NCI-H446 (cell line): ENCODE measurements around the gene UXS1.

Source experiments
- DNase-seq, 2 experiments: peaks; one replicate each; lab custom pipeline; 2025; lab: John Stamatoyannopoulos, UW

Gene UXS1

DNA sequence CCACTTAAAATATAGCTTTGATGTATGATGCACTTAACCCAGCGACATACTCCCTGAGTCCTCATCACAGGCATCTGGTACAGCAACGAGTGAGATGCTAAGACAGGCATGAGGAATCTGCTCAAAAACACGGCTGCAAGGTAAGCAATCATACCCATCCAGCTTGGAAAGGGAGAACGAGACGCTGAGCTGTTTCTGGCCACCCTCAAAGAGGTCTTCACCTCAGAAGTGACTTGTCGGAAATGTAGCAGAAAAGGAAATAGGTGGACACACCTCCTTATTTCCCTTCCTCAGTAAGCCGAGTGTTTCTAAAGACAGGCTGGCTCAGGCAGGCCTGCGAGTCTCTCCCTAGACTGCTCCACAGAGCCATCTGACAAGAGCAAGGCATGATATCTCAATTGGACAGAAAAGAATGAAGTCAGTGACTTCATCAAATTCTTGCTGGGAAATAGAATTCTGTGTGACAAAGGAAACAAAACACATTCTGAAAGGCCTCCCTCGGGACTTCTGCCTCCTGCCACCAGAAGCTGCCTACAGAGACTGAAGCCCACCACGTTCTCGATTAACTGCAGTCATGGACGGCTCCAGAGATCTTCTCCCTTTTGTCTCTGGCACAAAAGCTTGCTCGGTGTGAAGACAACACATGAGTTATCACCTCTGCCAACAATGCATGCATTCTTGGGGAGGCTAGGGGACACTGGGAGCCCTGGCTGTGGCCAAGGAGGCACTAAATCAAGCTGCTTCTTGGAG, 84.3 kb downstream of the UXS1 start:
- no peak for DNase-seq

DNA sequence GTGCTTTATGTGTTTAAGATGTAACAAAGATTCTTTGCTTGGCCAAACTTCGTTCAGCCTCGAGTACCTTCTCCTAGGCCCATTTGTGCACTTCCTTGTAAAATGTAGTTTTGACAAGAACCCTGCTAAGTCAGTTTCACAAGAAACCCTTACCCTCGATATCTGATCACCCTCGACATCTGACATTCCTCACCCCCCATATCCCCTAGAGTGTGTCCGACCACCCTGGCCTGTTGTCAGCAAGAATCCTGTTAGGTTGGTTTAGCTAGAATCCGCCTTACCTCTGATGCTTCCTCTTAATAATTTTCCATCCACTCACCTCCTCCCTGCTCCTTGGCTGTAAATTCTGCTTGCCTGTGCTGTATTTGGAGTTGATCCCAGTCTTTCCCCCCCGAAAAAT, 85.3 kb downstream of the UXS1 start:
- no peak for DNase-seq

DNA sequence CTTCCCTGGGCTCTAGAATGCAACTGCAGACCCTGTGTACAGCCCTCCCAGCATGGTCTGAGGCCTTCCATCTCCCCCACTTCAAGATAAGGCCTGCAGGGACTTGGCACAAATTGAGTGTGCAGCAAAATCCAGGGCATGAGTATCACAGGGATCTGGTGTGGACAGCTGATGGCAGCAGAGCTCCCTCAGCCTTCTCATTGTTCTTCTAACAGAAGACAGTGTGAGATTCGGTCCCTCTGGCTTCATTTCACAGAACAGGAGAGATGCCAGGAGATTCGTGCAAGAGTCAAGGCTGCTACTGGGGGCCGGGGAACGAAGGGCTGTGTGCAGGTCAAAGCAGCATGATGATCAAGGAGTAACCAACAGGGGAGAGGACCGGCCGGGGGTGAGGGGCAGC, 85.8 kb downstream of the UXS1 start:
- DNase-seq = no peak

DNA sequence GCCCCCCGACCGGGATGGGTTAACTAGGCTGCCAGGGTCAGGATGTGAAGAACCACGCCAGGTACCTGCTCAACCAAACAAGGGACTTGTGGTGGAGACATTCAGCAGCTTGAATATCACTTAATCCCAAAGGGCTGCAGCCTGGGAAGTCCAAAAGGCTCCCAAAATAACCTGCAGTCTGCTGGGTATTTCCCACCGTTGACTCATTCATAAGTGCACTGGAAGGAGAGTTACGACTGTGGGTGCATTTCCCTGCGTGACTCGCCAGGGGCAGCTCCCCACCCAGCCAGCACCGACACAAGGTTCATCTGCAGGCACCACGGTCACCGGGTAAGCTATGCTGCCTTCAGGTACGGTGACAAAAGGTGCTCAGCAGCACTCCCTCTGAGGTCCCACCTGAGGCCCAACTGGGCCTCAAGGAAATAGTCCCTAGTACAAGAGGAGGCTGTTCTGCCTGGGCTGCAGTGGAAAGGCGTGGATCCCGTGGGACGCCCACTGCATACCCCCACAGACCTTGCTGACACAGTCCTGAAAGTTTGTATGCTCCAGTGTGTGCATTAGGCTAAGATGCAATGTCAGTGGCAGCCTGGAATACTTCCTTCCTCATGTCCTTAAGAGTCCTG, 86.5 kb downstream of the UXS1 start:
- DNase-seq = no peak

DNA sequence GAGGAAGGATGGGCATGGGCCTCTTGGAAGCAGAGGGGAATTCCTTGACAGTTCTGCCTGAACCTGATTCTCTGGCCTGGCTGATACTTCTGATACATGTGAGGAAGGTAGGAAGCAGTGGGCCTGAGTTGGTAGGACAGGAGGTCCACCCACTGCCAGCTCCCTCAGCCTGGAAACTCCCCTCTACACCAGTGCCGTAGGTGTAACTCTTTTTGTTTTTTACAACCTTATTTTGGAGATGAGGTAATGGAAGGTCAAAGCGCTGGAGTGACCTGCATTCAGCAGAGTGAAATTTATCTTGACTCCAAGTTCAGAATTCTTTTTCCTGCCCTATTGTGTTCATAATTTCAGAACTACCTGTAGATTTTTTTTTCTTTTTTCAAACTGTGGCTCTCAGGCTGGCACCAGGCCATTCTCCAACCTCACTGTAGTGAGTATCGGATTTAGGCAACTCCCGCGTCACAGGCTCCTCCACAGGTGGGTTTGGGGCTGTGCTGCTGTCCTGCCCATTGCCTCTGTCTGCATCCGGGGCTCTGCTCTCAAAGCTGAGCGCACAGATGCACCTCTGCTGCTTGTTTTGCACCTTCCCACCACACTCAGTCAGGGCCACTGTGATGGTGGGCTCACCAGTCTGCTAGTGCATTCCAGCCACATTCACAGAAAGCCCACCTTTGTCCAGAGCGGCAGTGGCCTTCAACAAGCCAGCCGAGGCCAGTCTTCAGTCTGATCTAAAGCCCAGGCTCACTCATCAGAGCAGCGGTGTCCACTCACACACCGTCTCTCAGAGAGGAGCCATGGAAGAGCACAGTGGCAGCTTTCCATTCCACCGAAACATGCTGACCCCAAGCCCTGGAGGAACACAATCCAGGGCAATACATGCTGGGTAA, 87.2 kb downstream of the UXS1 start:
- DNase-seq = no peak

DNA sequence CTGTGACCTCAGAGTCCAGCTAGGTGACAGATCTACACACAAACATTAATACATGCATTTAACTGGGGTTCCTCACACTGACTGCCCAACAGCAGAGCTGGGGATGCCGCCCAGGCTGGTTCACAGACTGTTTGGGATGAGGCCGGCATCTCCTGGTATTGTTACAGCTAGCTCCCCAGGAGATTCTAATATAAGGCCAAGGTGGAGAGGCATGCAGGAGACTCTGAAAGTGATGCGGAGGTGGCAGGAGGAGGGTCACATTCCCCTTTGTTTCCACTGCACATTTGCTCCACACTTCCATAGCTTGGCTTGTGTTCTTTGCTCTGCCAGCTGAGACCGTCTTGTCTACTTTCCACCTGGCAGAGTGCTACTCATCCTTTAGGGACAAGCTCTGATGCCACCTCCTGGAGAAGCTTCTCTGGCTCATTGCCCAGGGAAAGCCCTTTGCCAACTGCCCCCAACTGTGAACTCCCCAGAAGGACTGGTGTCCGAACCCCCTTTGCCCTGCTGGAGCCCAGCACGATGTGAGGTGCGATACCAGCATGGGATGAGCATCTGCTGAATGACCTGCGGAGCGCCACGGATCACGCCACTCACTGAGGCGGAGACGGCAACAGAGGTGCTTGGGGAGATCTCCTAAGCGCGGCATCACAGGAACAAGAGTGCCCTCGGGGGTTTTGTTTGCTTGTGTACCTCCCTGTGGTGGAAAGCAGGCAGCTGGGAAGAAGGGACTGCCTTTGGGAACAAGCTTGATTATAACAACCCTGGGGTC, 88.8 kb downstream of the UXS1 start:
- DNase-seq = no peak

DNA sequence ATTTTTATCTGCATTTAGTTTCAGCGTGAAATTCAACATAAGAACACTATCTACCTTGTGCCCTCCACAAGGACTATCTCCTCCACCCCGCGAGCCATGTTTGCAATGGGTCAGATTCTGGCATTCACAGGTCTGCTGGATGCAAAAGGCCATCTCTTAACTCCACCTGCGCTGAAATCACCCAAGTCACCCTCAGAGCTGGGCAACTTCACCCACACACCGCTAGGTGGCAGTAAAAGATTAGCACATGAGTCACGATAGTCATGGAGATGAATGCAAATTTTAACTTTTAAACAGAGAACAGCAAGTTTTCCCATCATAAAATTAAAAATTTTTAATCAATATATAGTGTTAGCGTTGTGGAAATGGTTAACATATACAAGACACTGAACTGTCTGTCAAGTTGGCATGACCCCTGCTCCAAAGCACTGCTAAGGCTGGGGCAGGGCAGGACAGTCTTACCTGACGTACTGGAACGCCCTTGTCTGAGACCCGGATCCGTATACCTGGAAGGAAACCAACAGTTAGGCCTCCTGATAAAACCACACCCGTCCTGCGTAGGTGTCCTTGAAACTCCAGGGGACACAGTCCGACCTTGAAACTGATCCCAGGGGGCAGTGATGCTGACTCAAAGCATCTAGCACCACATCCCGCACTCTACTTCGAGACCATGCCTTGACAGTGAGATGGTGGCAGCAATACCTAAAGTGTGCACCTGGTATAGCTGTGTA, 89.6 kb downstream of the UXS1 start:
- DNase-seq = peak; percentile 33 to 66

DNA sequence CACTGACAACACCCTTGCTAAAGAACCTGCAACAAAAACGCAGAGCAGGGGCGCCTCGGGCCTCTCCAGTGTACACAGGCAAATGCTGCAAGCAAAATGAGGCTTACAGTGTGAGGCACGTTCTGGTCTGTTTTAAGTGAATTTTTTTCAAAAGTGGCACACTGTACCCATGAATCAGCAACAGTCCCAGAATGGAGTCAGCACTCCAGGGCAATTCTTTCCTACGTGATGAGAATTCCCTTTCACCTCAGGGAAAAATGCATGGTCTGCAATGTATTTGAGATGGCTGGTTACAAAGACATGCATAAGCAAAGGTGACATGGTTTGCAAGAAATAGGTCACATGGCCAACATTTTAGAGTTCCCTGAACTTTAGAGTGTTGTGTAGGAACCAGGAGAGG, 94.4 kb downstream of the UXS1 start:
- no peak for DNase-seq

DNA sequence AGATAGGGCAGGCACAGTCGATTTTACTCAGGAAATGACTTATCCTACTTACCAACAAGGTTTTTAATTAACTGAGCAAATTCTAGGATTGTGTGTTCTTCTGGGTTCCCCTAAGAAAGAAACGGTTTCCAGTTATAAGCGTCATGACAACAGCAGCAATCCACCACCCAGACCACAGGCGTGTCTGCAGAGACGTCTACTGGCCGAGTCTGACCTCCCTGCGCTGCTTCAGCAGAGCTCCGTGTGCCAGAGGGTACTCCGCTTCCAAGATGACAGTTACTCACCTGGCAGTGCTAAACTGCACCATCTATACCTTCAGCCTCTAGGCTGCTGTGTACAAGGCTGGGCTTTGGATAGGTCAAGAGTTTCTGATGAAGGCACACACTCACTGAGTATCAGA, 95.4 kb downstream of the UXS1 start:
- DNase-seq = no peak

DNA sequence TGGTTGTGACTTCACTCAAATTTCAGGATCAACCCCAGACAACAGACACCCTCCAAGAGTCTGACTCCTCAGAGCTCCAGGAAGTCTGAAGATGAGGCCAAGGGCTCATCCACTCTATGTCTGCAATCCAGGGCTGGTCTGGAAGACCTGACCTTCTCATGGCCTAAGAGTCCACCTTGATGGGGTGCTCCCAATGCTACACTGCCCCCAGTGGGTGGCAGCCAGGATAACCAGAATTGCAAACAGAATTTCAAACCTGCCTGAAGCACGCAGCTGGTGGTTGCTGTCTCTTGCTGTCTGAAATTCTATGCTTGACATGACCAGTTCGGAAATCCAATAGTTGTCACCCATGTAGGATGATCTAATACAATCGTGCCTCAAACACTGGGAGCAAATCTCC, 96.0 kb downstream of the UXS1 start:
- no peak for DNase-seq

DNA sequence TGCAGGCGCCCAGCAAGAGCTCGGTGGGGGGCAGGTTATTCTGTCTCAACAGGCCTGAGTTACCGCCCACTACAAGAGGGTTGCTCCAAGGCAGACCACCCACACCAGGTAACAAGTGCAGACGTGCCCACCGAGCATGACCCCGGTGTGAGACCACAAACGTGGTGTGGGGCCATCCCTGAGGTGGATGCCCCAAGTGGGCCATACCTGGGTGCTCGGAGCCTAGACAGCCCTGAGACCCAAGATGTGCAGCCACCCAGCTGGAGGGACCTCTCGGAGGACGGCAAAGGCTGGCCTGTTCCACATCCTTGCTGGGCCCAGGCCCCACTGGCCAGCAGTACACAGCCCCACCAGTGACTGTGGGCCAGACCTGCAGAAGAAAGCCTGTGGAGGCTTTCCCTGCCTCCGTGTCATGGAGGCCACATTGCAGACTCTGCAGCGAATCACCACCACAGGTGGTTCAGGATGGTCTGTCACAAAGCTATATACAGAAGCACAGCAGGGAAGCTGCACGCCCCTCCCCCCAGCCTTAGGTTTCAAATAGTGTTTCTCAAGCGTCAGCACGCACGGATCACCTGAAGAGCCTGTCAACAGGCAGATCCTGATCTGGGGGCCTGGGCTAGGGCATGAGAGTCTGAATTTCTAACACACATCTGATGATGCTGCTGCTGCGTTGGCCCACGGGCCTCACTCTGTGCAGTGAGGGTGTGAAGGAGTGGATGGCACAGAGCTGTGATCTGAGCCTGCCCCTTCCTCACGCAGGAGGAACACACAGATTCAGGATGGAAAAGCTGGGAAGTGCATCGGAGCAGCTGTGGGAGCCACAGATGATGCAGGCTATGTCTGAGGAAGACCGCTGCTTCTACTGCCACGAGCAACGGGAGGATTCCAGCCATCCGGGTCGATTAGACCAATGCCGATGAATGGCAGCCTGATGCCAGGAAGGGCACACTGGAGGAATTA, 96.8 kb downstream of the UXS1 start:
- no peak for DNase-seq

DNA sequence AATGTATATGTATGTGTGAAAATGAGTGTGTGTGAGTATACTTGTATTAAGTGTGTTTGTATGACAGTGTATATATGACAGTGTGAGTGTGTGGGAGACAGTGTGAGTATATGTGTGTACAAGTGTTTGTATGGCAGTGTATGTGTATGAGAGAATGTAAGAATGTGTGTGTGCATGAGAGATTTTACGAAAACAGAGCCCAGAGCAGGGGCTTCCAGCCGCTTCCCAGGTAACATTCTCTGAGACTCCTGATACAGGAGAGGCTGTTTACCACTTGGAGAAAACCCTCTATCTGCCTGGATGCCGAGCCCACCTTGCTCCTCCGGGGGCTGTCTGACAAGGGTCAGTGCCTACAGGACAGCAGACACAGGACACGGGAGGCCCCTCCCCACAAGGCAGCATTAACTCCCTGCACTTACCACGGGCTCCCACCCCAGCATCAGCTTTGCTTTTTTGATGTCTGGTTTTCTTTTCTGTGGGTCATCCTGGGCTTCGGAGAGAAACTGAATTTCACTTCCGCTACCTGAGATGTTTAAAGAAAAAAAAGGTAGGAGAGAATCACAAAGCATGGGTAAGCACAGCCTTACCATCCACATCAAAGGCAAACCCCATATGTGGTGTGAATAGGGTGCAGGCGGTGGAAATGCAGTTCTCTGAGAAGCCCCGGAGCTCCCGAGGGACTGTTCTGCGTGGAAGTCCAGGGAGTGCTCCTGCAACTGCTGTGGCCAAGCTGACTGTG, 97.6 kb downstream of the UXS1 start:
- DNase-seq = no peak

DNA sequence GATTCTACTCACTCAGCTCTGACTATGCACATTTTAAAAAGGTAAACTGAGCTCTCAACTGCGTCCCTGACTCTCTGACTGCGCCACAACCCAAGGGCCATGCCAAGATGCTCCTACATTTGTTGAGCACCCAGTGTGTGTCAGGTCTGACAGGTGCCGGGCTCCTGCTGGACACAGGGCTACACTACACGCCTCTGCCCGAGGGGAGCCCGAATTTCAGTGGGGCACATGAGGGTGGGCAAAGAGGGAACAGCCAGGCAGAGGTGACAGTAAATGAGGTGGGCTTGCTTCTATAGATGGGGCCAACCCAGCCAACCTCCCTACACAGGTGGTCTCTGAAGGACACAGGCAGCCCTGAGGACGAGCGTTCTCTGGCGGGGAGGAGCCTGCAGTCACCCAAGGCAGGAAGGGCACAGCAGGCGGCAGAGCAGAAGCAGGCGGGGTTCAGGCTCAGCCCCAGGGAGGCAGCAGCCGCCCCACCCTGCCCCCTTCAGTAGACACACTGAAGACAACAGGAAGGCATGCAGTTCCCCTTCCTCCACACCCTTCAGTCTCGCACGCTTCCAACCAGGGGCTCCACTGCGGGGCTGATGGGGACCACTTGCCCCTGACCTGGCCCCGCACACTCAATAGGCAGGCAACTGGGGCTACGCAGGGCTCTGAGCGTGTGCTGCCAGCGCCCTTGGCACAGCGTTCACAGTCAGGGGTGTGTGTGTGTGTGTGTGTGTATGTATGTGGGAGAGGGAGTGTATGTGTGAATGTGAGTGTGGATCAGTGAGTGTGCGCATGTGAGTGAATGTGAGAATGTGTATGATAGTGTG, 98.4 kb downstream of the UXS1 start:
- no peak for DNase-seq

DNA sequence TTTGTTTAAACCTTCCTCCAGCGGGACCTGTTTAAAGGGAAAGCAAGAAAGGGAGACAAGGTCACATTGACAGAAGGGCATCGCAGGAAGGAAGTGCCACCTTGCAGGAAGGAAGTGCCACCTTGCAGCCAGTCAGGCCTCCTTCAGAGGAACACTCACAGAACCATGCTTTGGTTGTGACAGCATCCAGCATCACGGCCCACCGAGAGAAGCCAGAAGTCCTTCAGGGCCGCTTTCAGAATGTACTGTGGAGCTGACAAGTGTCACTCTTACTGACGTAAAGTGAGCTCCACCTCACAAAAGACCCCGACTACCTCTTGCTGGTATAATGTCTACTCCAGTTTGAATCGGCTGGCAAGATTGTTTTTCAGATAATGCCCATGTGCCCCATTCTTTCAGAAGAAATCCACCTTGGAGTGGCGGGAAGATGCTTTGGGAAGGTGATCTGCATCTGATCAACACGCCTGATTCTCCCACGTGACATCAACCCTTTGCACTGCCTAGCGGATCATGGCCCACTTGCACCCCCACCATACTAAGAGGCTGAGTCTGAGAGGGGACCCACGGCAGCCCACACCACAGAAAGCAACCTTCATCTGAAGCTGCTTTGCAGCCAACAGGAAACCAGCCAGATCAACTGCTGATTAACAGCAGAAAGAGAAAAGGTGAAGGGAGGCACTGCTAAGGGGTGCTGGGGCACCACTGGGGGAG, 99.8 kb downstream of the UXS1 start:
- no peak for DNase-seq

DNA sequence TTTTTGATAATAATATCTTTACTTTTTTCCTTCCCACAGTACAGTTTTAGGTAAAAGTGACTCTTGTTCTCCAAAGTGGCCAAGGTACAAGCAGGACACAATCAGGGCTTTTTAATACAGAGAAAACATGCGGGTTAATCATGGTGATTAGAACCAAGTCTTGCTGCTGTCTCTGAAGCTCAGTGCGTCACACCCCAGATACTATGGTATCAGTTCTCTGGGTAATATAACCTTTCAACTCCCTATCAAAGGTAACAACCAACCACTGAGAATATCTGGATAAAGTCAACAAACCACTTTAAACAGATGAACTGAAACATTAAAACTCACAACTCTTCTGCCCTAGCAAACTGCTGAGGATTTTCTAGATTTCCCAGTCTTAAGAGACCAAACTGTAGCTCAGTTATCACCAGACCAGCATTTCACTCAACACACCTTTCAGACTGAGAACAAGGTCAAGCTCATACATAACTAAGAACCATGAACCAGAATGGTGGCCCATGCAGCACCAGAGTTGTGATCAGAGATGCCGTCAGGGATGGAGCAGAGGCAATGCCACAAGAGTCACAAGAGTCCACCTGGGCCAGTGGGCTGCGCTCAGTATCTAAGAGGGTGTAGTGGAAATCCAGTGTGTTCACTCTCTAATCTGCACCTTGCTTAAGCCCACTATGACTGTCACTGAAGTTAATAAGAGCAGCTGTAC, 103.0 kb downstream of the UXS1 start:
- DNase-seq = no peak

DNA sequence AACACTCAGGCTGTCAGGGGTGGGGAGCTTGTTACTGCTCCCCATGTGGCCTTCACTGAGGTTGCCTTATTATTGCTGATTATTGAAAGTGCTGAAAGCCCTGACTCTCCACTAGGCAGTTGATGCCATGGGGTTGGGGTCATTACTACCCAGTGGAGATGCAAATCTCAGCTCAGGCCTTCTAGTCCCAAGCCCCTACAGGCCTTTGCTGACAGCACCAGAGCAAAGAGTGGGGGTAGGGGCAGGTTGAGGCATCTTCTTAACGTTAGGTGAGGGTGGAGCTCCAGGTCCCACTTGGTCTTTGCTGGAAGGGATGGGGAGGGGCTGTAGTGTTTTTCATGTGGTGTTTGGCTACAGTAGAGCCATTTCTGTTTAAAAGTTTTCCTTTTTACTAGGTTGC, 104.5 kb downstream of the UXS1 start:
- DNase-seq = no peak

DNA sequence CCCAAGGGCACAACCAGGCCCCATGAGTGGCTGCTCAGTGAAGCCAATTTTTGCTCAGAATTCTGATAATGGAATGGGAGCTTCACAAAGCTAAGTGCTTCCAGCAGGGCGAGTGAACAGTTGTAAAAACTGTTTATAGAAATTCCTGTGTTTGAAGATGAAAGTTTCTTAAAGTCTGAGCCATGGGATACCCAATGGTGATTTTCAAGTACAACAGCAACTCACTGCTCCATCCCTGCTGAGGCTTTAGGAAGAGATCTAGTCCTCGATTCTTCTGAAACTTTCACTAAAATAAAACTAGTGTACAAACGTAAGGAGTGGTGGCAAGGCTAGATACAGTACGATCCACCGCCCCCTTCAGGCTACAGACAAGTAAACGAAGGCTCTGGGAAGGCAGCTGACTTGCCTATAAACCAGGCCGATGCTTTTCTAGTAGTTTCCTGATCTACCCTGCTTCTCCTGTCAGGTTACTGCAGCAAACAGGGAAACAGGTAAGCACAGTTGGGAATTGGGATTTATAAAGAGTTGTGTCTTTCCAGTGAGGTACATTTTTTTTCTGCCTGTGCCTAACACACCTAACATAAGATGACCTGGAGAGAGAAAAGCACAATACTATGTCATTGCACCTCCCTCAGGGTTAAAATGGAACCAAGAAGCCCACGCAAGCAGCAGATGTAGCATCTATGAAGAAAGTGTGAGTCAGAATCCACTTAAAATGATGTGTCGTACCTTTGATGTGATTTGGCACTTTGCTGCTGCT, 108.7 kb downstream of the UXS1 start:
- no peak for DNase-seq
